Adrenal gland (tissue), 12 donors: ENCODE measurements around the gene NOX3. TPM values are rescaled to one million over a fixed set of nuclear protein-coding genes. Genes with fewer than 3 reads are reported as not detected.

Experiments used
- DNase-seq, 7 donors: peaks; one replicate each; pipeline ENCODE4 v3.0.0-alpha.2; 2019 to 2020
- H3K27ac ChIP-seq, 5 donors: fragments of 200-600 bp; sonication (generic) in 4 of 5; 1 replicate in 3 of 5; 2 replicates in 2 of 5; pipeline versions ENCODE4 v1.5.1 to v1.8.0; 2016 to 2020; ENCODE audit warnings: mild to moderate bottlenecking in 1 of 5
- H3K27me3 ChIP-seq: fragments of 200-600 bp; 2 replicates; pipeline ENCODE4 v1.8.0; 2021
- H3K36me3 ChIP-seq, 2 donors: fragments of 200-600 bp; replicated peaks in 1 of 2; 1 replicate in 1 of 2; 2 replicates in 1 of 2; pipeline versions ENCODE4 v1.5.1 to v1.8.0; 2018 to 2022
- H3K4me1 ChIP-seq, 2 donors: fragments of 200-600 bp; replicated peaks in 1 of 2; 1 replicate in 1 of 2; 2 replicates in 1 of 2; pipeline versions ENCODE4 v1.5.1 to v1.8.0; 2018 to 2021
- H3K4me3 ChIP-seq, 4 donors: fragments of 200-600 bp; sonication (generic) in 3 of 4; one replicate each; pipeline ENCODE4 v1.5.1; 2016 to 2018
- H3K9me3 ChIP-seq, 3 donors: fragments of 200-600 bp; sonication (generic) in 1 of 3; replicated peaks in 1 of 3; 1 replicate in 2 of 3; 2 replicates in 1 of 3; pipeline versions ENCODE4 v1.5.1 to v1.8.0; 2016 to 2021
- CTCF ChIP-seq, 6 experiments: fragments of 450-650 bp in 4 of 6; fragments of 200-600 bp in 2 of 6; sonication (generic) in 1 of 6; IDR thresholded peaks; 1 replicate in 5 of 6; 2 replicates in 1 of 6; pipeline versions ENCODE4 v1.5.1 to v1.8.0; 2016 to 2021; ENCODE audit warnings: antibody characterized with exemption in 6 of 6, mild to moderate bottlenecking in 2 of 6, moderate library complexity in 1 of 6
- POLR2A ChIP-seq, 2 donors: fragments of 450-650 bp; IDR thresholded peaks; one replicate each; pipeline ENCODE4 v1.6.1; 2017; ENCODE audit warnings: antibody characterized with exemption in 2 of 2, mild to moderate bottlenecking in 2 of 2, moderate library complexity in 1 of 2
- WGBS, 4 donors: extraction: QIAGEN DNeasy Blood & Tissue Kit in 2 of 4; methylation state at CpG; one replicate each; pipeline versions ENCODE4 v1.1.5 to v1.1.7; 2013 to 2017; 5-methylcytosine and 5-hydroxymethylcytosine counted together
- intact Hi-C, 2 donors: fragments of 100-400 bp; cut with DNase I; formaldehyde crosslinking; loops; one replicate each; pipeline versions ENCODE4 v1.14.1 to v1.15.0; 2022 to 2023
- polyA plus RNA-seq, 3 donors: library from polyadenylated mRNA; stranded (reverse); fragments of 200-250 nt in 2 of 3; fragments of 350-450 nt in 1 of 3; fragmentation: Illumina TruSeq in 1 of 3; extraction: RNeasy Lipid Tissue Mini Kit (QIAGEN cat#74804) in 1 of 3; gene quantifications; one replicate each; pipeline ENCODE4 v1.2.3, GENCODE V29; 2013 to 2014
- total RNA-seq, 9 donors: library from RNA; depleted of rRNA in 4 of 9; stranded (reverse); fragments of >200 nt in 4 of 9; fragments of 120-200 nt in 1 of 9; fragmentation: NEBNext Ultra II Directional in 1 of 9; extraction: Animal tissue kit (Norgen Biotek cat#: 25700) in 1 of 9; gene quantifications; one replicate each; pipeline versions ENCODE4 v1.1.0 to v1.2.4, GENCODE V29; 2013 to 2023
- donor health status: healthy with polysubstance abuse.
- donor health status: Bipolar disorder and iron deficiency.
- donor health status: DM: yes; HTN: yes; CAD: no.
- donor health status: DM: no; HTN: no; CAD: no.
- donor health status: DM: no; HTN: no; CAD: no.
- donor health status: DM: yes; HTN: yes; CAD: no.

NOX3 gene
- total and polyA plus RNA-seq, 12 donors: 0.11 to 0.24 TPM; not detected in 10

- 26 to 41% (median 39%) methylated on average over 9 of the region's 9 CpGs for WGBS, 4 donors
- peak in 6 of 7 donors; percentile 27 to 60 (median 40) for DNase-seq
- H3K9me3 ChIP-seq: no peaks in the 10 kb centered on the region
- H3K27ac ChIP-seq: peak overlapping the region in 2 of 5 donors; percentile 6 to 58
- intact Hi-C loops: no loop called here
- H3K36me3 ChIP-seq: no peaks in the 10 kb centered on the region
- H3K4me1 ChIP-seq: peaks cover 0 to 18% of the 10 kb centered on the region in 2 donors
- H3K4me3 ChIP-seq: peak overlapping the region in 1 of 4 donors; percentile 33
- no peak for TF ChIP-seq POLR2A (IDR thresholded peaks at IDR 0.05)
- no peak for TF ChIP-seq CTCF (IDR thresholded peaks at IDR 0.05)
- no peaks in the 10 kb centered on the region for H3K27me3 ChIP-seq
These were observed 37.5 kb downstream of the NOX3 start for GRCh38 chr6:155418017-155418761.

GRCh38 chr6:155417454-155417853, 38.2 kb downstream of the NOX3 start:
- DNase-seq: no peak
- no peaks in the 10 kb centered on the region for H3K36me3 ChIP-seq
- intact Hi-C loops: no loop called here
- TF ChIP-seq POLR2A (IDR thresholded peaks at IDR 0.05) (no peak), CTCF (IDR thresholded peaks at IDR 0.05) (no peak)
- H3K9me3 ChIP-seq: no peaks in the 10 kb centered on the region
- WGBS, 4 donors: 75 to 83% (median 80%) methylated on average over 3 of the region's 3 CpGs
- peaks cover 0 to 18% of the 10 kb centered on the region in 2 donors for H3K4me1 ChIP-seq
- H3K27ac ChIP-seq: peak overlapping the region in 1 of 5 donors; percentile 6
- peak overlapping the region in 1 of 4 donors; percentile 33 for H3K4me3 ChIP-seq
- no peaks in the 10 kb centered on the region for H3K27me3 ChIP-seq

GRCh38 chr6:155415953-155416352, 39.7 kb downstream of the NOX3 start:
- Histone ChIP-seq H3K27ac (no peak overlapping the region), H3K27me3 (no peaks in the 10 kb centered on the region), H3K36me3 (no peaks in the 10 kb centered on the region), H3K9me3 (no peaks in the 10 kb centered on the region), H3K4me3 (no peak overlapping the region), H3K4me1 (peaks cover 0 to 18% of the 10 kb centered on the region in 2 donors)
- 88 to 97% (median 92%) methylated on average over 4 of the region's 4 CpGs for WGBS, 4 donors
- intact Hi-C loops: no loop called here
- TF ChIP-seq POLR2A (IDR thresholded peaks at IDR 0.05) (no peak), CTCF (IDR thresholded peaks at IDR 0.05) (no peak)
- DNase-seq: no peak

GRCh38 chr6:155414049-155414448, 41.6 kb downstream of the NOX3 start:
- intact Hi-C loops: no loop called here
- DNase-seq: no peak
- Histone ChIP-seq H3K27ac (no peak overlapping the region), H3K9me3 (no peaks in the 10 kb centered on the region), H3K27me3 (no peaks in the 10 kb centered on the region), H3K4me3 (no peak overlapping the region), H3K4me1 (peaks cover 0 to 18% of the 10 kb centered on the region in 2 donors), H3K36me3 (no peaks in the 10 kb centered on the region)
- TF ChIP-seq CTCF (IDR thresholded peaks at IDR 0.05) (no peak), POLR2A (IDR thresholded peaks at IDR 0.05) (no peak)
- WGBS, 4 donors: 93 to 95% (median 94%) methylated on average over 3 of the region's 3 CpGs
